HG03521 (cell line): ENCODE data around the gene B4GALNT4.
"Not testable (repeated sequence)": the region's sequence is repeated elsewhere in the genome, so short reads cannot be mapped to it uniquely, and the experiment has no call there.

ENCODE experiments used
- ATAC-seq: cut with Tn5 transposase; IDR thresholded peaks from one replicate; pipeline ENCODE4 v1.9.1; 2021; ENCODE audit warnings: mild to moderate bottlenecking, moderate library complexity; ENCODE audit not compliant: unreplicated experiment

B4GALNT4 gene

GRCh38 chr11:373716-374551 is 4.6 kb downstream of the B4GALNT4 start:
- ATAC-seq = no peak

GRCh38 chr11:375065-376025 is 6.0 kb downstream of the B4GALNT4 start:
- ATAC-seq = no peak

GRCh38 chr11:376531-377173 is 7.4 kb downstream of the B4GALNT4 start:
- ATAC-seq = no peak

- ATAC-seq = no peak
Measured at GRCh38 chr11:377174-377865, 8.0 kb downstream of the B4GALNT4 start.

GRCh38 chr11:377883-378500 is 8.7 kb downstream of the B4GALNT4 start:
- ATAC-seq = no peak

- ATAC-seq = no peak
Measured at GRCh38 chr11:379205-380094, 10.2 kb downstream of the B4GALNT4 start.

- ATAC-seq = no peak
Measured at GRCh38 chr11:380095-380480, 10.8 kb downstream of the B4GALNT4 start.

- no peak for ATAC-seq
Measured at GRCh38 chr11:380491-380890, 11.2 kb downstream of the B4GALNT4 start.

- no peak for ATAC-seq
Measured at GRCh38 chr11:380996-381395, 11.7 kb downstream of the B4GALNT4 start.

- no peak for ATAC-seq
Measured at GRCh38 chr11:381501-382072, 12.3 kb downstream of the B4GALNT4 start.

GRCh38 chr11:382081-382629 is 12.9 kb downstream of the B4GALNT4 start:
- ATAC-seq = no peak

- no peak for ATAC-seq
Measured at GRCh38 chr11:383431-383830, 14.1 kb downstream of the B4GALNT4 start.

GRCh38 chr11:384511-384910 is 15.2 kb downstream of the B4GALNT4 start:
- ATAC-seq = no peak

- no peak for ATAC-seq
Measured at GRCh38 chr11:385594-386351, 16.5 kb downstream of the B4GALNT4 start.

- no peak for ATAC-seq
Measured at GRCh38 chr11:386483-386882, 17.2 kb downstream of the B4GALNT4 start.

GRCh38 chr11:387193-387793 is 18.0 kb downstream of the B4GALNT4 start:
- no peak for ATAC-seq

- not testable (repeated sequence) for ATAC-seq
Measured at GRCh38 chr11:389369-389768, 20.1 kb downstream of the B4GALNT4 start.
